ENCODE data around the gene TLR4. TPM values are rescaled to one million over a fixed set of nuclear protein-coding genes. Genes with fewer than 3 reads are reported as not detected.

The TLR4 gene
- total and polyA plus RNA-seq, 2 experiments from 2014 or later, result 5.1 to 11.9 TPM

- WGBS, 2 experiments (ENCODE audit: low coverage in 1 of 2, low lambda C conversion rate in 2 of 2, missing lambda C conversion rate in 2 of 2), result 9 to 20% methylated on average over 1 of the region's 1 CpG
- Histone ChIP-seq H3K79me2 (ENCODE audit: insufficient read depth) (no peaks in the 10 kb centered on the region), H3K9ac (no peak overlapping the region), H2AFZ (no peak overlapping the region), H3K36me3 (ENCODE audit: low read depth) (no peaks in the 10 kb centered on the region), H3K4me1 (ENCODE audit: insufficient read depth) (peaks cover 38% of the 10 kb centered on the region), H3K9me3 (ENCODE audit: low read depth) (no peaks in the 10 kb centered on the region), H3K27me3 (replicated peaks; ENCODE audit: insufficient read depth) (no peaks in the 10 kb centered on the region), H3K27ac (no peak overlapping the region), H3K9me2 (ENCODE audit: insufficient read depth) (peaks cover 4% of the 10 kb centered on the region; the same call in 1 of the 2 replicates), H4K20me1 (ENCODE audit: insufficient read depth) (no peaks in the 10 kb centered on the region), H3K4me3 (no peak overlapping the region), H3F3A (ENCODE audit: insufficient read depth) (peaks cover 22% of the 10 kb centered on the region; the same call in 1 of the 2 replicates), H3K4me2 (ENCODE audit: unreplicated experiment) (peak overlapping the region; percentile 23)
- TF ChIP-seq EZH2phosphoT487 (IDR thresholded peaks at IDR 0.05; ENCODE audit: insufficient read depth, low read depth) (no peak), EZH2 (IDR thresholded peaks at IDR 0.05; ENCODE audit: insufficient read depth, poor library complexity, severe bottlenecking) (no peak)
- peak; percentile 20 for DNase-seq
- in situ Hi-C loops (cut with MboI), result no loop called here
These were observed 25.3 kb upstream of the TLR4 start for GRCh38 chr9:117678871-117679270.

GRCh38 chr9:117679416-117679815, 24.8 kb upstream of the TLR4 start:
- H3K79me2 ChIP-seq (ENCODE audit: insufficient read depth), result no peaks in the 10 kb centered on the region
- H3K4me1 ChIP-seq (ENCODE audit: insufficient read depth), result peaks cover 38% of the 10 kb centered on the region
- no peaks in the 10 kb centered on the region for H3K27me3 ChIP-seq (replicated peaks; ENCODE audit: insufficient read depth)
- 0 out of 2 replicates have a peak overlapping the region, but pooled peaks have one; percentile 7 for H3K4me3 ChIP-seq
- no peaks in the 10 kb centered on the region for H4K20me1 ChIP-seq (ENCODE audit: insufficient read depth)
- no peak for TF ChIP-seq EZH2phosphoT487 (IDR thresholded peaks at IDR 0.05; ENCODE audit: insufficient read depth, low read depth)
- TF ChIP-seq EZH2 (IDR thresholded peaks at IDR 0.05; ENCODE audit: insufficient read depth, poor library complexity, severe bottlenecking), result no peak
- 64 to 77% methylated on average over 2 of the region's 2 CpGs for WGBS, 2 experiments (ENCODE audit: low coverage in 1 of 2, low lambda C conversion rate in 2 of 2, missing lambda C conversion rate in 2 of 2)
- DNase-seq, result no peak
- in situ Hi-C loops (cut with MboI), result no loop called here
- peaks cover 22% of the 10 kb centered on the region; the same call in 1 of the 2 replicates for H3F3A ChIP-seq (ENCODE audit: insufficient read depth)
- no peak overlapping the region for H3K9ac ChIP-seq
- peak overlapping the region; percentile 38; the same call in 1 of the 2 replicates for H2AFZ ChIP-seq
- H3K27ac ChIP-seq, result no peak overlapping the region
- peak overlapping the region; percentile 23 for H3K4me2 ChIP-seq (ENCODE audit: unreplicated experiment)
- H3K9me3 ChIP-seq (ENCODE audit: low read depth), result no peaks in the 10 kb centered on the region
- no peaks in the 10 kb centered on the region for H3K36me3 ChIP-seq (ENCODE audit: low read depth)
- H3K9me2 ChIP-seq (ENCODE audit: insufficient read depth), result peaks cover 4% of the 10 kb centered on the region; the same call in 1 of the 2 replicates

GRCh38 chr9:117681888-117682287, 22.3 kb upstream of the TLR4 start:
- Histone ChIP-seq H3K27me3 (replicated peaks; ENCODE audit: insufficient read depth) (no peaks in the 10 kb centered on the region), H2AFZ (no peak overlapping the region), H3K79me2 (ENCODE audit: insufficient read depth) (no peaks in the 10 kb centered on the region), H4K20me1 (ENCODE audit: insufficient read depth) (no peaks in the 10 kb centered on the region), H3F3A (ENCODE audit: insufficient read depth) (peaks cover 22% of the 10 kb centered on the region; the same call in 1 of the 2 replicates), H3K4me2 (ENCODE audit: unreplicated experiment) (no peak overlapping the region), H3K27ac (no peak overlapping the region), H3K9ac (no peak overlapping the region), H3K9me3 (ENCODE audit: low read depth) (no peaks in the 10 kb centered on the region), H3K4me3 (no peak overlapping the region), H3K4me1 (ENCODE audit: insufficient read depth) (peaks cover 38% of the 10 kb centered on the region), H3K36me3 (ENCODE audit: low read depth) (no peaks in the 10 kb centered on the region), H3K9me2 (ENCODE audit: insufficient read depth) (peaks cover 4% of the 10 kb centered on the region; the same call in 1 of the 2 replicates)
- in situ Hi-C loops (cut with MboI), result no loop called here
- WGBS, 2 experiments (ENCODE audit: low coverage in 1 of 2, low lambda C conversion rate in 2 of 2, missing lambda C conversion rate in 2 of 2), result 88 to 92% methylated on average over 2 of the region's 2 CpGs
- TF ChIP-seq EZH2phosphoT487 (IDR thresholded peaks at IDR 0.05; ENCODE audit: insufficient read depth, low read depth) (no peak), EZH2 (IDR thresholded peaks at IDR 0.05; ENCODE audit: insufficient read depth, poor library complexity, severe bottlenecking) (no peak)
- DNase-seq, result no peak

- 0 out of 2 replicates have a peak overlapping the region, but pooled peaks have one; percentile 21 for H2AFZ ChIP-seq
- H4K20me1 ChIP-seq (ENCODE audit: insufficient read depth), result no peaks in the 10 kb centered on the region
- H3K9me3 ChIP-seq (ENCODE audit: low read depth), result no peaks in the 10 kb centered on the region
- in situ Hi-C loops (cut with MboI), result no loop called here
- H3K9ac ChIP-seq, result 0 out of 2 replicates have a peak overlapping the region, but pooled peaks have one; percentile 18
- H3K4me3 ChIP-seq, result peak overlapping the region; percentile 46
- H3F3A ChIP-seq (ENCODE audit: insufficient read depth), result peaks cover 19% of the 10 kb centered on the region; the same call in 1 of the 2 replicates
- TF ChIP-seq EZH2 (IDR thresholded peaks at IDR 0.05; ENCODE audit: insufficient read depth, poor library complexity, severe bottlenecking) (no peak), EZH2phosphoT487 (IDR thresholded peaks at IDR 0.05; ENCODE audit: insufficient read depth, low read depth) (no peak)
- 31 to 32% methylated on average over 3 of the region's 3 CpGs for WGBS, 2 experiments (ENCODE audit: low coverage in 1 of 2, low lambda C conversion rate in 2 of 2, missing lambda C conversion rate in 2 of 2)
- DNase-seq, result peak; percentile 84
- peak overlapping the region; percentile 79 for H3K4me2 ChIP-seq (ENCODE audit: unreplicated experiment)
- peaks cover 4% of the 10 kb centered on the region; the same call in 1 of the 2 replicates for H3K9me2 ChIP-seq (ENCODE audit: insufficient read depth)
- H3K36me3 ChIP-seq (ENCODE audit: low read depth), result no peaks in the 10 kb centered on the region
- H3K4me1 ChIP-seq (ENCODE audit: insufficient read depth), result peaks cover 34% of the 10 kb centered on the region
- peak overlapping the region; percentile 45; the same call in 1 of the 2 replicates for H3K27ac ChIP-seq
- H3K79me2 ChIP-seq (ENCODE audit: insufficient read depth), result no peaks in the 10 kb centered on the region
- H3K27me3 ChIP-seq (replicated peaks; ENCODE audit: insufficient read depth), result no peaks in the 10 kb centered on the region
These were observed 21.1 kb upstream of the TLR4 start for GRCh38 chr9:117682955-117683710.

All from GM23248 (cell line).